Measurements from ENCODE around the gene FOXR1. TPM values are rescaled to one million over a fixed set of nuclear protein-coding genes. Genes with fewer than 3 reads are reported as not detected.

FOXR1 gene
- total RNA-seq, 4 donors from 2014 or later = not detected

- Histone ChIP-seq H3K36me3 (peaks cover 0 to 63% of the 10 kb centered on the region in 2 donors), H3K27me3 (no peaks in the 10 kb centered on the region), H3K4me1 (peaks cover 0 to 44% (median 9%) of the 10 kb centered on the region in 3 donors), H3K9me3 (no peaks in the 10 kb centered on the region), H3K27ac (peak overlapping the region in 2 of 4 donors; percentile 5 to 41), H3K4me3 (no peak overlapping the region)
- ATAC-seq = no peak
- WGBS, 2 donors (ENCODE audit: low coverage in 1 of 2) = 100% methylated on average over 1 of the region's 2 CpGs; no CpG with 5 or more reads in 1 of the 2 donors
- TF ChIP-seq, protein P1, sequence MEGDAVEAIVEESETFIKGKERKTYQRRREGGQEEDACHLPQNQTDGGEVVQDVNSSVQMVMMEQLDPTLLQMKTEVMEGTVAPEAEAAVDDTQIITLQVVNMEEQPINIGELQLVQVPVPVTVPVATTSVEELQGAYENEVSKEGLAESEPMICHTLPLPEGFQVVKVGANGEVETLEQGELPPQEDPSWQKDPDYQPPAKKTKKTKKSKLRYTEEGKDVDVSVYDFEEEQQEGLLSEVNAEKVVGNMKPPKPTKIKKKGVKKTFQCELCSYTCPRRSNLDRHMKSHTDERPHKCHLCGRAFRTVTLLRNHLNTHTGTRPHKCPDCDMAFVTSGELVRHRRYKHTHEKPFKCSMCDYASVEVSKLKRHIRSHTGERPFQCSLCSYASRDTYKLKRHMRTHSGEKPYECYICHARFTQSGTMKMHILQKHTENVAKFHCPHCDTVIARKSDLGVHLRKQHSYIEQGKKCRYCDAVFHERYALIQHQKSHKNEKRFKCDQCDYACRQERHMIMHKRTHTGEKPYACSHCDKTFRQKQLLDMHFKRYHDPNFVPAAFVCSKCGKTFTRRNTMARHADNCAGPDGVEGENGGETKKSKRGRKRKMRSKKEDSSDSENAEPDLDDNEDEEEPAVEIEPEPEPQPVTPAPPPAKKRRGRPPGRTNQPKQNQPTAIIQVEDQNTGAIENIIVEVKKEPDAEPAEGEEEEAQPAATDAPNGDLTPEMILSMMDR (IDR thresholded peaks at IDR 0.05) = no peak
- no peak for TF ChIP-seq POLR2AphosphoS5 (IDR thresholded peaks at IDR 0.05)
- TF ChIP-seq EP300 (IDR thresholded peaks at IDR 0.05) = no peak
- TF ChIP-seq POLR2A (IDR thresholded peaks at IDR 0.05) = no peak
These were observed 55.4 kb downstream of the FOXR1 start for GRCh38 chr11:119026970-119027369.

DNA sequence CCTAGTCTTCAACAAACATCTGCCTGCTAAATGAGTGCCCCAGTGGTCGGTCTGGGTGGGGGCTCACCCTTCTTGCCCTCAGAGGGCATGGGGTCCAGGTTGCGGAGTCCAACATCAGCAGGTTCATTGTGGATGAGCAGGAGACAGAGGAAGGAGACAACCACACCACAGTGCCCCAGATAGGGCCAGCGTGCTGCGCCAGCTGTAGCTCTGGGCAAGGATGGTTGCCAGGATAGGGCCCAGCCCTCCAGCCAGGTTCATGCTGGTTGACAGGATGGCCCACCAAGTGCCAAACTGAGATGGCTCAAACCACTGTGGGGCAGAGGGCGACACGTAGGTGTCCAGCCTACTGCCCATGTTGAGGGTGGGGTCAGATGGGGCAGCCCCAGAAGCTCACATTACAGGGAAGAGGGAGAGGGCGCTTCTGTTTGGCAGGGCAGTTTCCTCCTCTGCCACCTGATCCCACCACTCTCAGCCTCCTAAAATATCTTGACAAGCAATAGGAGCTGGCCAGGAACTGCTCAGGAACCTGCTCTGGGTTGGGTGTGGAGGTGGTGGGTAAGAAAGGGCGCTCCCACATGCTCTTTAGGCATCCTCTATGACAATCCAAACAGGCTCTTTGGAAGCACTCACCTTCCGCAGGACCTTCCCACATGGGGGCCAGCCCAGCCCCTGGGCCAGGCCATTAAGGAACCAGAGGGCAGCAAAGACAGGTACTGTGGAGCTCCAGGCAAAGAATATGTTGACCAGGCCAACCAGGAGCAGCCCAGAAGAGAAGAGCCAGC is 56.2 kb downstream of the FOXR1 start:
- TF ChIP-seq EP300 (IDR thresholded peaks at IDR 0.05) (no peak), POLR2A (IDR thresholded peaks at IDR 0.05) (no peak)
- TF ChIP-seq, protein P1 (IDR thresholded peaks at IDR 0.05) = no peak
- Histone ChIP-seq H3K4me1 (peaks cover 0 to 44% (median 9%) of the 10 kb centered on the region in 3 donors), H3K27ac (no peak overlapping the region), H3K4me3 (no peak overlapping the region), H3K36me3 (peaks cover 0 to 55% of the 10 kb centered on the region in 2 donors), H3K27me3 (no peaks in the 10 kb centered on the region), H3K9me3 (no peaks in the 10 kb centered on the region)
- no peak for ATAC-seq
- 100% methylated on average over 1 to 2 of the region's 9 CpGs for WGBS, 2 donors (ENCODE audit: low coverage in 1 of 2)

- Histone ChIP-seq H3K36me3 (peaks cover 0 to 48% of the 10 kb centered on the region in 2 donors), H3K27ac (peak overlapping the region in 1 of 4 donors; percentile 83), H3K4me3 (no peak overlapping the region), H3K27me3 (no peaks in the 10 kb centered on the region), H3K9me3 (no peaks in the 10 kb centered on the region), H3K4me1 (peaks cover 0 to 38% (median 9%) of the 10 kb centered on the region in 3 donors)
- 85% methylated on average over 3 to 5 of the region's 9 CpGs for WGBS, 2 donors (ENCODE audit: low coverage in 1 of 2)
- ATAC-seq = no peak
- TF ChIP-seq EP300 (IDR thresholded peaks at IDR 0.05) (no peak), POLR2A (IDR thresholded peaks at IDR 0.05) (no peak), POLR2AphosphoS5 (IDR thresholded peaks at IDR 0.05) (no peak)
- TF ChIP-seq, protein P1 (IDR thresholded peaks at IDR 0.05) = no peak
These were observed 56.9 kb downstream of the FOXR1 start for GRCh38 chr11:119028346-119029068.

- no peak overlapping the region for H3K4me3 ChIP-seq
- H3K27me3 ChIP-seq = no peaks in the 10 kb centered on the region
- H3K36me3 ChIP-seq = peaks cover 0 to 43% of the 10 kb centered on the region in 2 donors
- no peaks in the 10 kb centered on the region for H3K9me3 ChIP-seq
- peaks cover 0 to 33% (median 9%) of the 10 kb centered on the region in 3 donors for H3K4me1 ChIP-seq
- no peak for ATAC-seq
- H3K27ac ChIP-seq = peak overlapping the region in 2 of 4 donors; percentile 83 to 87
- TF ChIP-seq POLR2AphosphoS5 (IDR thresholded peaks at IDR 0.05) = no peak
- TF ChIP-seq EP300 (IDR thresholded peaks at IDR 0.05) = no peak
- TF ChIP-seq POLR2A (IDR thresholded peaks at IDR 0.05) = no peak
- TF ChIP-seq, protein P1 (IDR thresholded peaks at IDR 0.05) = no peak
- 100% methylated on average over 1 of the region's 1 CpG; no CpG with 5 or more reads in 1 of the 2 donors for WGBS, 2 donors (ENCODE audit: low coverage in 1 of 2)
These were observed 57.4 kb downstream of the FOXR1 start for GRCh38 chr11:119029069-119029339.
